ENCODE results near the gene TRAIP. TPM values are rescaled to one million over a fixed set of nuclear protein-coding genes. Genes with fewer than 3 reads are reported as not detected.
A peak's percentile ranks its signal among the peaks of the same experiment; 100 is the strongest.

Gene TRAIP
- total and polyA plus RNA-seq, 3 donors from 2014 or later: 15.8 to 21.3 (median 16.0) TPM

DNA sequence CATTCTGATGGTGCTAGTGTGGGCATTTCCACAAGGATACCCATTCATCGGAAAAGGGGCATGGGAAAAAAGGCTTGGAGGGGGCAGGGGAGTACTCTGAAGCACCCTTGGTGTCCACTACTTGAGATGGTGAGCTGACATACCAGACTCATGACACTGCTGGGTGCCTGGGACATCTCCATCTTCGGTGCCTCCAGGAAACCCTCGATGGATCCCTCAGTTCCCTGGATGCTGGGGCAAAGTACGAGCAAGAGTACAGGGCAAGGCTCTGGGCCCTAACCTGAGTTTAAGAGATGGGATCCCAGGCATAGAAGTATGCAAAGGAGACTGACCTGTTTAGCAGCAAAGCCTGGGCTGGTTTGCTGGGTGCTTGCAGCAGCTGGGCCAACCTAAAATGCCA is 64.8 kb downstream of the TRAIP start:
- Histone ChIP-seq H3K36me3 (ENCODE audit: low read depth, missing control alignments) (no peaks in the 10 kb centered on the region), H3K27ac (no peak overlapping the region), H3K4me3 (no peak overlapping the region), H3K4me1 (peaks cover 14% of the 10 kb centered on the region), H3K9me3 (no peaks in the 10 kb centered on the region), H3K27me3 (no peaks in the 10 kb centered on the region)
- TF ChIP-seq, protein P1, sequence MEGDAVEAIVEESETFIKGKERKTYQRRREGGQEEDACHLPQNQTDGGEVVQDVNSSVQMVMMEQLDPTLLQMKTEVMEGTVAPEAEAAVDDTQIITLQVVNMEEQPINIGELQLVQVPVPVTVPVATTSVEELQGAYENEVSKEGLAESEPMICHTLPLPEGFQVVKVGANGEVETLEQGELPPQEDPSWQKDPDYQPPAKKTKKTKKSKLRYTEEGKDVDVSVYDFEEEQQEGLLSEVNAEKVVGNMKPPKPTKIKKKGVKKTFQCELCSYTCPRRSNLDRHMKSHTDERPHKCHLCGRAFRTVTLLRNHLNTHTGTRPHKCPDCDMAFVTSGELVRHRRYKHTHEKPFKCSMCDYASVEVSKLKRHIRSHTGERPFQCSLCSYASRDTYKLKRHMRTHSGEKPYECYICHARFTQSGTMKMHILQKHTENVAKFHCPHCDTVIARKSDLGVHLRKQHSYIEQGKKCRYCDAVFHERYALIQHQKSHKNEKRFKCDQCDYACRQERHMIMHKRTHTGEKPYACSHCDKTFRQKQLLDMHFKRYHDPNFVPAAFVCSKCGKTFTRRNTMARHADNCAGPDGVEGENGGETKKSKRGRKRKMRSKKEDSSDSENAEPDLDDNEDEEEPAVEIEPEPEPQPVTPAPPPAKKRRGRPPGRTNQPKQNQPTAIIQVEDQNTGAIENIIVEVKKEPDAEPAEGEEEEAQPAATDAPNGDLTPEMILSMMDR (IDR thresholded peaks at IDR 0.05): no peak
- TF ChIP-seq POLR2A (IDR thresholded peaks at IDR 0.05): no peak
- no peak for DNase-seq
- 93 to 100% methylated on average over 4 of the region's 4 CpGs for WGBS, 2 donors
- intact Hi-C loops (cut with DNase I; ENCODE audit: low total_unique reads): no loop called here

DNA sequence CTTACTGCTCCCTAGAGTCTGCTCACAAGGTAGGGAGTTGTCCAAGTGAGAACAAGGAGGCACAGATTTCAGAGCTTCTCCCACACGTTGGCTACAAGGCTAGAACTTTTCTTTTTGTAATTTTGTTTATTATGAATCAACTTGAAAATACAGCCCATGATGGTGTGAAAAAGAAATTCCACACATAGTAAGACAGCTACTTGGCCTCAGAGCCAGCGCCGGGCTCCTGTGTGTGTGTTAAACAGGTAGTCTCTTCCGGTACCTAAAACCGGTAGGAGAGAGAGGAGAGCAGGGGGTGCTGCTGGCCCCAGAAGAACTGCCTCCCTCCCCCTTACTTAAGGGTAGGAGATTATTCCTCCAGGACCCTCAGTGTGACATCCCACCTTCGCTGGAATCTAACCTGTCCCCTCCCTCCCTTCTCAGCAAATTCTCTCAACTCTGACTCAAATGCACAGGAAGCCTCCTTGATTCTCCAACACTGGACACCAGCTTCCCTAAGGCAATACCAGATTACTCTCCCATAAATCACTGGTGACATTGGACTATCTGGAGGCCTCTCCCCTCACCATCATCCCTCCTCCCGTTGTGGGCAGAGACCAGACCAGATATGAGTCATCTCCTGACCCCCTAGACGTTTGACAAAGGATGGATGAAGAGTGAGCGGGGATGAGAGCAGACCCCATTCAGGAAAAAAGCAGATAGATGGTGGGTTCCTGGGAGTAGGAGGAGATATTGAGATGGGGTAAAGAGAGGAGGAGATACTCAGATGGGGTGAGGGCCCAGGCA is 65.5 kb downstream of the TRAIP start:
- Histone ChIP-seq H3K4me3 (no peak overlapping the region), H3K4me1 (peaks cover 14% of the 10 kb centered on the region), H3K27me3 (no peaks in the 10 kb centered on the region), H3K36me3 (ENCODE audit: low read depth, missing control alignments) (no peaks in the 10 kb centered on the region), H3K9me3 (no peaks in the 10 kb centered on the region), H3K27ac (peak overlapping the region in 1 of 2 donors; percentile 33)
- no peak for TF ChIP-seq POLR2A (IDR thresholded peaks at IDR 0.05)
- TF ChIP-seq, protein P1 (IDR thresholded peaks at IDR 0.05): no peak
- 64 to 66% methylated on average over 9 of the region's 9 CpGs for WGBS, 2 donors
- intact Hi-C loops (cut with DNase I; ENCODE audit: low total_unique reads): no loop called here
- no peak for DNase-seq

DNA sequence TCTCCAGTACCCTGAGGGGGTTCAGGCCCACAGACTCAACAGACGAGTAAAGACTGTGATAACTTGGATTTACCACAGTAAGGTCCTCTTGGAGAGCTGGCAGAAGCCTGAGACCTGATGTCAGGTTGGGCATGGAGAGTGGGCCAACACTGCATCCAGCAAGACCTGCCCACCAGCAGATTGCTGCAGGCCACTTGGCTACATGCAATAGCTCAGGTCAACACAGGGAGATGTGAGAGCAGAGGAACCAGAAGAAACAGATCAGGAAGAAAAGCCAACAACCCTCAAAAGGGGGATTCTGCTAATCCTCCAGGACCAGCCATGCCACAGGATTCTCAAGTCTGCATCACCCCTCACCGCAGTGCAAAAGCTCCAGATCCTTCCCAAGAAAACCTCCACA is 68.3 kb downstream of the TRAIP start:
- H3K27me3 ChIP-seq: no peaks in the 10 kb centered on the region
- H3K4me3 ChIP-seq: no peak overlapping the region
- no peaks in the 10 kb centered on the region for H3K36me3 ChIP-seq (ENCODE audit: low read depth, missing control alignments)
- no peak for DNase-seq
- TF ChIP-seq POLR2A (IDR thresholded peaks at IDR 0.05): no peak
- TF ChIP-seq, protein P1 (IDR thresholded peaks at IDR 0.05): no peak
- H3K9me3 ChIP-seq: no peaks in the 10 kb centered on the region
- peaks cover 33% of the 10 kb centered on the region for H3K4me1 ChIP-seq
- H3K27ac ChIP-seq: no peak overlapping the region
- 93 to 100% methylated on average over 2 of the region's 2 CpGs for WGBS, 2 donors
- intact Hi-C loops (cut with DNase I; ENCODE audit: low total_unique reads): no loop called here

DNA sequence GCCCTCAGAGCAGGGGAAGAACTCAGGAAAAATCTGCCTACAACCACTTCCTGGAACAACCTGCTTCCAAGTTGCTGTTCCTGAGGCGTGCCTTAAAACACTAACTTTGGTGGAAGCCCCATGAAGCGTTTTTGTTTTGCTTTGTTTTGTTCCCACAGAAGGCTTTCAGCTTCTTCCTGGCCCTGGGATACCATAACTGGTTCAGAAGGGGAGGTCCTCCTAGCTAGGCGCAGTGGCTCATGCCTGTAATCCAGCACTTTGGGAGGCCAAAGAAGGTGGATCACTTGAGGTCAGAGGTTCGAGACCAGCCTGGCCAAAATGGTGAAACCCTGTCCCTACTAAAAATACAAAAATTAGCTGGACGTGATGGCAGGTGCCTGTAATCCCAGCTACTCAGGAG is 68.8 kb downstream of the TRAIP start:
- intact Hi-C loops (cut with DNase I; ENCODE audit: low total_unique reads): no loop called here
- no peak for DNase-seq
- 56 to 82% methylated on average over 4 to 5 of the region's 5 CpGs for WGBS, 2 donors
- H3K27me3 ChIP-seq: no peaks in the 10 kb centered on the region
- no peak overlapping the region for H3K4me3 ChIP-seq
- TF ChIP-seq POLR2A (IDR thresholded peaks at IDR 0.05): no peak
- TF ChIP-seq, protein P1 (IDR thresholded peaks at IDR 0.05): no peak
- peaks cover 33% of the 10 kb centered on the region for H3K4me1 ChIP-seq
- H3K9me3 ChIP-seq: no peaks in the 10 kb centered on the region
- H3K27ac ChIP-seq: peak overlapping the region; percentile 99
- no peaks in the 10 kb centered on the region for H3K36me3 ChIP-seq (ENCODE audit: low read depth, missing control alignments)

GRCh38 chr3:49787182-49787464 is 69.2 kb downstream of the TRAIP start:
- TF ChIP-seq, protein P1 (IDR thresholded peaks at IDR 0.05): no peak
- no peak for TF ChIP-seq POLR2A (IDR thresholded peaks at IDR 0.05)
- Histone ChIP-seq H3K27me3 (no peaks in the 10 kb centered on the region), H3K36me3 (ENCODE audit: low read depth, missing control alignments) (no peaks in the 10 kb centered on the region), H3K4me3 (peak overlapping the region; percentile 93 to 96), H3K9me3 (no peaks in the 10 kb centered on the region), H3K27ac (peak overlapping the region; percentile 99), H3K4me1 (peaks cover 32% of the 10 kb centered on the region)
- intact Hi-C loops (cut with DNase I; ENCODE audit: low total_unique reads): no loop called here
- DNase-seq: peak; percentile 65
- 47 to 54% methylated on average over 3 of the region's 3 CpGs for WGBS, 2 donors

All from testis (tissue), 3 donors.